Stimulated activated CD4-positive, alpha-beta T cell treated with anti-CD3 and anti-CD28 coated beads, Interleukin-1b, Interleukin-23, amount 100 ng/mL, for 4 hours (primary cell): ENCODE measurements around the gene ISYNA1.

Source experiments
- DNase-seq, 2 donors: peaks; one replicate each; pipeline ENCODE4 v3.0.0-alpha.2; 2020; ENCODE audit warnings: low read depth in 2 of 2

Gene ISYNA1

DNA sequence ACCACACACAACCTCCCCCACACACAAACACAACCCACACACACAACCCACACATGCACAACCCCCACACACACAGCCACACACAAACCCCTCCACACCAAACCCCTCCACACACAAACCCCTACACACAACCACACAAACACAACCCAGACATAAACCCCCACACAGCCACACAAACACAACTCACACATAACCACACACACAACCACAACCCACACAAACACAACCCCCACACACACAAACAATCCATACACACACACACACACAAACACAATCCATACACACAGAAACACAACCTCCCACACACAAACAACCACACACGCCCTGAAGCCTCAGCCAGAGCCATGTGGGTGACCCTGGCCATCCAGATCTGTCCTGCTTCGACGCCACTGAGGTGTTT, 30.0 kb upstream of the ISYNA1 start:
- no peak for DNase-seq

DNA sequence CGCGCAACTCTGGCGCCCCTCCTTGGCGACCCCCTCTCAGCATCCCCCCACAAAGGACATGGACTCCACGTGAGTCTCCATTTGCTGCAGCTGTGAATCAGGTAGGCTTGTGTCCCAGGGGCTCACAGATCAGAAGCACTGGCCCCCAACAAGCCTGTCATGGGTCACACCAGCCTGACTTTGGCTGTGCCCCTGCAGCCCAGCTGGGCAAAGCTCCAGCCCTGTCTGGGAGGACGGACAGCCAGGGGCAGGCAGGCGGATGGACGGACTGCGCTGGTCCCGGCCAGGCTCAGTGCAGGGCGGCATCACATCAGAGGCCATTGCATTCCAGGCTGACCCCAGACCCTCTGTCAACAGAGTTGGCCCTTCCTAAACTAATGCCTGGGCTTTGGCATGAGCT, 28.4 kb upstream of the ISYNA1 start:
- DNase-seq, result no peak

DNA sequence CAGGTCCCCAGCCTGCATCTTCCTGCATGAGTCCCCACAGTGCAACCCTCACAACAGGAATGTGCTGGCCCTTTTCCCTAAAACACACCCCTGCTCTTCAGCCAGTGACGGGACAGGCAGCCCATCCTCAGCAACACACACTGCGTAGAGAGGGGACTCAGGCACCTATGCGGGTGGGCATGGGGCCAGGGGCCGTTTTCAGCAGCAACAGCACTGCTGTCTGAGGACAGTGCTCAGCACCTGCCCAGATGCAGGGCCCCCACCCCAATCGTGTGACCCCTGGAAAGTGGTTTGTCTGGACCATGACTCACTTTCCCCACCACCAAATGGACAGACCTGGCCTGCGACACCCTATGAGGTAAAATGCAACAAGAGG, 28.0 kb upstream of the ISYNA1 start:
- no peak for DNase-seq

GRCh38 chr19:18465214-18465963, 27.5 kb upstream of the ISYNA1 start:
- no peak for DNase-seq

DNA sequence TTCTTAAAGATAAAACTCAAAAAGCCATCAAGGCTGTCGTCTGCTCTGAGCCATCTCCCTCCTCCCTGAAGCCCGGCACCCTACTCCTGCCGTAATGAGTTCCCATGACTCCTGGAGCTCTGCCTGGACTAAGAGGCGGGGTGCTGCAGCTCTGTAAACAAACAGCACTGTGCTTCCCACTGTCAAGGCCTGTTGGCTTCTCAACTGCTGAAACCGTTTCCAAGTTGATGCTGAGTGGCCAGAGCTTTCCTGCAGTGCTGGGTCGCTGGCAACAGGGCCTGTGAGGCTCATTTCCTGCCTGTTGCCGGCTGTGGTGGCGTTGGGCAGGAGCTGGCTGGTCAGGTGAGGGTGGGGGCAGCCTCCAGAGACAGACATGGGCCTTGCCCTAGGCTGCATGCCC, 26.7 kb upstream of the ISYNA1 start:
- DNase-seq, result no peak

DNA sequence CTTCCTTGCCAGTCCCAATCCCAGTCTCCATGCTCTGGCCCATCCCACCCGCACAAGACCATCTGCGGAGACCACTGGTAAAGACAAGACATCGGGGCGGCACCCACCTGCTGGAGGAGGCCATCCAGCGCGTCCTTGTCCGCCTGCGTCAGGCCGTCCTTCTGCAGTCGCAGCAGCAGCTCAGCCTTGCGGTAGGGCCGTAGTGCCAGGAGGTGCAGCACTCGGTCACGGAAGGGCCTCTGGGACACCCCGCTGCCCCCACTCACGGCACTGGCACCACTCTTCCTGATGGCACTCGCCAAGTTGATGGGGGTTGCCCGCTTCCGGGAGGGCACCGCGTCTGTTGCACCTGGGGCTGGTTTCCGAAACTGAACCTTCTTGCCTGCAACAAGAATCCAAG, 23.5 kb upstream of the ISYNA1 start:
- DNase-seq, result no peak

DNA sequence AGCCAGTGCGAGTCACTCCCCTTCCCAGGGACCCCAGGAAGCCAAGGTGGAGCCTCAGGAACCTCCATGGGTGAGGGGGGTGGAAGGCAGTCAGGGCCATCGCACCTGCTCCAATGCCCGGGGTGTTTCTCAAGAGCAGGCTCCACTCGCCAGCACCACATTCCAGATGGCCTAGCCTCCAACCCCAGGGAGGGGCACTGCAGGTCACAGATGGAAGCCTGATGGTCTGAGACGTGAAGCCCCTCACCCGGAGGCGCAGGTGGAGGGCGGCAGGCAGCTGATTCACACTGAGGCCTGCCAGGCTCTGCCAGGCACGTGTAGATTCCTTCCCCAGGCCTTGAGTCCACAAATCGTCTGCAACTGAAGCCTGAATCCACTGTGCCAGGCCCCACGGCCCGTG, 23.0 kb upstream of the ISYNA1 start:
- DNase-seq, result no peak

DNA sequence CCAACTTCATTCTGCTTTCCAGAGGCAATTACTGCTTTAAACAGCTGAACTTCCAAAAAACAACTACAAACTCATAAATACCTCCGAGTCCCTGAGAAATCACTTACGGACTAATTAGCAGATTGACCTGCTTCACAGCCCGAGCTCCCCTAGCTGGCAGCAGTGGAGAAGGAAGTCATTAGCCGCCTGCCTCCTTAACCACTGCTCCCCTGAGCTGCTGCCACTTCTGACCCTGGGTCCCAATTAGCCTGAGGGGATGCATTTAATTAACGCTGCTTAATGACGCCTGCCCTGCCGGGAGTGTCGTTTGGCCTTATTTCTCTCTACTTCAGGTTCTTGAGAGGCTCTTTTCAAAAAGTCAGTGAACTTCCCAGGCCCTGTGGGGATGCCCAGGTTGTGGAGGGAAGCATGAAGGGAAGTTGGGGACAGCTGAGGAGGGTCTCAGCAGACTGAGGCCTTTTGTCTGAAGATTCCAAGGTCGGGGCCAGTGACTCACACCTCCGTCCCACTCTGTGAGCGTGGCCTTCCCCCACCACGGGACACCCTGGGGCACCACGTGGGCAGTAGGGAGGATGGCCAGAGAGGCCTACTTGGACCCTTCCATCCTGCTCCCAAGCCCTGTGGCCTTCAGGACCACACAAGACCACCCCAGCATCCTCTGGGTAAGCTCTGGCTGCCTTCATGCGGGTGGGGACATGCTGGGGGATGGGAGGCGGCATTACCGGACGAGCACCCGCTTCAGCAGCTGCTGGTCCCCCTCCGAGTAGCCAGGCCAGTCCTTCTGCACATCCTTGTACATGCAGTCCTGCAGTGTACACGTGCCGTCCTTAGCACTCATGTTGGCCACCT, 19.8 kb upstream of the ISYNA1 start:
- DNase-seq, result no peak

GRCh38 chr19:18456974-18457373, 19.0 kb upstream of the ISYNA1 start:
- no peak for DNase-seq

DNA sequence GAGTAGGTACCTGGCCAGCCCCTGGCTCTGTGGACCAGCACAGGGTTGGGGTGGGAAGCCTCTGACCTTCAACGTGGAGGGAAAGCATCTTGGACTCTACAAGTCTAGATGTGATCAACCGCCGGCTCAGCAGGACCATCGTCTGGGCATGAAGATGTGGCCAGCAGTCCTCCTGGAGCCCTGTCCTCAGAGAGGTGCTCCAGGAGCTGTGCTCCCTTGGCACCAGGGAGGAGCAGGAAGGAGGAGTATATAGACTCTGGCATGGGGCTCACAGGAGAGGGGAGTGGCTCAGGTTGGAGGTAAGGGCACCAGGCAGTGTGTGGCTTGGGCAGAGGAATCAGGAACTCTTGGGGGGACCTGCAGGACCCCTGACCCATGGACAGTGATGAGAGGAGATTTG, 18.3 kb upstream of the ISYNA1 start:
- DNase-seq, result no peak

DNA sequence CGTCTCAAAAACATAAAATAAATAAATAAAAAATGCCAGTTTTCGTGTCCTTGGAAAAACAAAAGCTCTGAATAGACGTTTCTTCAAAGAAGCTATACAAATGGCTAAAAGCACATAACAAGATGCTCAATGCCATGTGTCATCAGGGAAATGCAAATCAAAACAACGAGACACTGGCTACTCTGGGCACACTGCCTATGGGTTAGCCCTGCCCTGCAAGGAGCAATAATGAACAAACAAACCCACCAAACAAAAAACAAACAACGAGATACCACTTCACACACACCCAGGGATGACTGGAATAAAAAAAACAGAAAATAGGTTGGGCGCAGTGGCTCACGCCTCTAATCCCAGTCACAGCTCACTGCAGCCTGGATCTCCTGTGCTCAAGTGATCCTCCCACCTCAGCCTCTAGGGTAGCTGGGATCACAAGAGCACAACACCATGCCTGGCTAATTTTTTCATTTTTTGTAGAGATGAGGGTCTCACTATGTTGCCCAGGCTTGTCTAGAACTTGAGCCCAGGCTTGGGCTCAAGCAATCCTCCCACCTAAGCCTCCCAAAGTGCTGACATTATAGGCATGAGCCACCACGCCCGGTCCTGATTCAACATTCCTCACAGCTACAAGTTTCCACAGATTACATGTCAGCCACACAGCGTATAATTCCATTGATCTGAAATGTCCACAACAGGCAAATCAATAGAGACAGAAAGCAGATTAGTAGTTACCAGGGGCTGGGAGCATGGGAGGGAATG, 15.5 kb upstream of the ISYNA1 start:
- no peak for DNase-seq

GRCh38 chr19:18452386-18452785, 14.5 kb upstream of the ISYNA1 start:
- no peak for DNase-seq

DNA sequence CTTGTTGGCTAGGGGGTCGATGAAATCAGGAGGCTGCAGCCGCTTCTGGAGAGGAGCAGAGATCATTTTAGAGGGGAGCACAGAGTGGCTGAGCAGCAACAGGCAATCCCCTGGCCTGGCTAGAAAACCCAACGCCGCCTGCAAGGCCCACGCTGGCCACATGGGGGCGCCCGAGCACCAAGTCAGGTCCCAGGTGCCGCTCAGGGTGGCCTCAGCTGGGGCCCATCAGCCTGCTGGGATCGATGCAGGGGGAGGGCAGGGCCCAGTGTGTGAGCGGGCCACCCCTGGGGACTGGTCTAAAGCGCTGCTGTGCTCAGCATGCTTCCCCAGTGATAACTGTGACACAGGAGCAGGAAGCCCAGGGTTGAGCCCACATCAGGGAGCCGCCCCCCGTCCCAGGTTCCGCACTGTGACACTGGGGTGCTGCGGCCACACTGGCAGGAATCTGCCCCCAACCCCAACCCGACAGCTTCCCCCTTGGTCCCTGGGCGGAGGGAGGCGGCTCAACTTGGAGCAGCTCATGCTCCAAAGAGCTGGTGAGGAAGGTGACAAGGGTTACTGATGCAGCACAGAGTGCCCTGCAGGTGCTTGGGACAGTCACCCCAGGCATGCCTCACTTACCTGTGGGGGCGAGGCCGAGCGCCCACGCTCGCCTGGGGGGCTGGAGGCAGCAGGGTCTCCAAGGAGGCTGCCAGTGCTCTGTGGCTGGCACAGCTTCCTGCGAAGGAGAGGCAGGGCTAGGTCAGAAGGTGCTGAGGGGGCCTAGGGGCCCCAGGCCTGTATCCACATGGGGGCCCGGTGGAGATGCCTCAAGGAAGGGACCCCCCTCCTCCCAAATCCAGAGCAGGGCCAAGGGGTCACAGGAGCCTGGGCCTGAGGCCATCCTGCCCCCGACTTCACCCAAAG, 13.3 kb upstream of the ISYNA1 start:
- peak; percentile 87 to 90 for DNase-seq

DNA sequence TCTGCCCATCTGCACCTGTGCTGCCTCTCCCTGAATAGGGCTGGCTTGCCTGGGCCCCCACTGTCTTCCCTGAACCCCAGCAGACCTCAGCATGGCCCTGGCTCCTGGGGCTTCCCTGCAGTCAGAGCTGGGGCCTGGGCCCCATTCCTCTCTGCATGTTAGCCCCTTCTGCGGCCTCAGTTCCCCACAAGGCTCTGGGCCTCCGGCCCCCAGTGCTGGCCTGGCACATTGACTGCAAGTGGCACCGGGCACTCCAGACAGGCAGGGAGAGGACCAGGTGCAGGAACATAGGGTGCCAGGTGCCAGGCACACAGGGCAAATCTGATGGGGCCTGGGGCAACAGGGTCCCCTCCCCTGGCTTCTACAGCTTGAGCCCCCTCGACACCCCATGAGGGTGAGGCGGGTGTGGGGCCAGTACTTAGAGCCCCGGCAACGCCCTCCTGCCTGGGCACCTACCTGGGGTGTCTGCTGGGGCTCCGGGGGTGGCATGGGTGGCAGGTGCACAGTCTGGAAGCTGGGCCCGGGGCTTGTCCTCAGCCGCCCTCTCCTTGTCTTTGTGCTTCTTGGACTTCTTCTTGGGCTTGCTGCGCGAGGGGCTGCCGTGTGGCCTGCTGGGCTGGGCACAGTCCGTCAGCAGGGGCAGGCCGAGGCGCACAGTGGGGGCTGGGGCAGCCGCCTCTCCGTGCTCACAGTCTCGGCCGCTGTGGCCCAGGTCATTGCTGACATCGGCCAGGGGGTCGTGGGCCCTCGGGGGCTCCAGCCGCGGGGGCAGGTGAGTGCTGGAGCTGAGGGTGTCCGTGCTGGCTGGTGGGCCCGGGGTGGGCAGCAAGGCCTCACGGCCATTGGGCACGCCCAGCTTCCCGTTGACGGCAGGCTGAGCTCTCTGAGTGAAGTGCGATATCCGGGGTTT, 12.3 kb upstream of the ISYNA1 start:
- DNase-seq, result no peak

DNA sequence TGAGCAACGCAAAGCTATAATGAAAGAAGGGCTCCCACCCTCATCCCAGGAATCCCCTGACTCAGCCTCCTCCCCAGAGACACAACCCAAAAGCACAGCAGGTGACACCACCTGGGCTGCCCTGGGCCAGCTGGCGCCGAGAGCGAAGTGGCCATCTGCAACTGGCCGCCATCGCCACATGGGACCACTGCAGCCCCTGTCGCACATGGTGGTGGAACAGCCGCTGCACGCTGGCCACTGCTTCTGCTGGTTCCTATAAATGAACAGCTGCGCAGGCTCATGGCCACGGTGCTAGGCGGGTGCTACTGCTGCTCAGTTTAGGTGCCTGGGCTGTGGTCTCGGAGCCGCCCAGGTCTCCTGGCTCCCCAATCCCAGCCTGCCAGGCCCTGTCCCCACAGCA, 11.6 kb upstream of the ISYNA1 start:
- DNase-seq, result no peak

DNA sequence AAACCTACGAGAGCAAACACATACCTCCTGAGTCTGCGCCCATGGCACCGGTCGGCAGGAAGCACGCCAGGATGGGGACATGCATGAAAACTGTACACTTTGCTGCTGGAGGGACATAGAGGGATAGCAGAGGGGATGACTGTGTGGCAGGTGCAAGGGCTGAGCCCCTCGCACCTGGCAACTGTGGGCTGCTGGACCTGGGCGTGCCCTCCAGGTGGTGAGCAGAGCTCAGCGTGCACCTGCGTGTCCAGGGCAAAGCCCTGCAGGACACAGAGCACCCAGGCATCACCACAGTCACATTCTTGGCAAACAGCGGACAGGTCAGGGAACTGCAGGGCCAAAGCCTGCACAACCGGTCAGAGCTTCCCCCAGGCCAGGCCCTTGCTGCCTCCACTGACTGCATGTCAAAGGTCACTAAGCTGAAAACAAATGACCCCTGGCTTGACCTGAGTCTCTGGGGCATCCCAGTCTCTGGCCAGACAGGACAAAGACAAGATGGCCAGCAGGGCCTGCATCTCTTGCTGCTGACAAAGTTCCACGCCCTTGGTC, 9.0 kb upstream of the ISYNA1 start:
- no peak for DNase-seq

DNA sequence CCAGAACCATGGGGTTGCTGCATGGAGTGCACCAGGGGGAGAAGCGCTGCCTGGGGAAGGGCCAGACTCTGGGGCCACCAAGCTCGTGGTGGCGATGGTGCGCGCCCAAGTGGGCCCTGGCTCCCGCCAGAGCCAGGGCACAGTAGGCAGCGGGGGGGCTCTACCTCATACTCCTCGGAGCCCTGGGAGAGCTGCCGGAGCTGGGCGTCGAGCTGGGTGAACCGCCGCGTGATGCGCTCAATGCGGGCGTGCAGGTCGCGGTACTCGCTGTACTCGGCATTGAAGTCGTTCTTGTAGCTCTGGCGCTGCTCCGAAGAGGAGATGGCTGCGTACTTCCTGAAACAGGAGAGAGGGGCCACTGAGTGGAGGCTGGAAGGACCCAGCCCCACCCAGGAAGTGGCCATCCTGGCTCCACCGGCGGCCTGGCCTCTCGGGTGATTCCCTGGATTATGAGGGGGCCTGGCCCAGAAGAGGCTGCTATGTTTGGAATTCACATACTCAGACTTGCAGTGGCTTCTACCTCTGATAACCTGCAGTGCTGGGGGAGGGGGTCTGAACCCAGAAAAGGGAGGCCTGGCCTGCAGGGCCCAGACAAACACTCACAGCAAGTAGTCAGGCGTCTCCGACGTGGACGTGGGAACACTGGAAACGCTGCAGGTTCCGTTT, 8.3 kb upstream of the ISYNA1 start:
- no peak for DNase-seq

GRCh38 chr19:18445262-18445948, 7.5 kb upstream of the ISYNA1 start:
- DNase-seq, result no peak

DNA sequence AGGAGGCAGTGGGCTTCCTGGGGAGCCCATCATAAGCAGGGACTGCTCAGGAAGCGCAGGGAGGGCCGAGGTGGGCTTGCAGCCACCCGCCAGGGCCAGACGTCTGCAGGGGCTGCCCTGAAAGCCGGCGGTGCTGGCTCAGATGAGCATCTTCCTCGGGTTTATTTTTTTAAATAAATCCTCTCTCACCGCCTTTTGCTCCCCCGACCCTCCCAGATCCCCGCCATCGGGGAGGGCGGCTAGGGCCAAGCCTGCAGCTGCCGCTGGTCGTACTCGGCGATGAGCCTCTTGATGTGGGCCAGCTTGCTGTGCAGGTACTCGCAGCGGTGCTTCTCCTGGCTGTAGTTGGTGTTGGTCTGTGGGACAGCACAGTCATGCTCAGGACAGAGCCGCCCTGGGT, 6.6 kb upstream of the ISYNA1 start:
- no peak for DNase-seq
